Activated naive CD4-positive, alpha-beta T cell treated with anti-CD3 and anti-CD28 coated beads for 36 hours (primary cell): ENCODE data around the gene RDH8. TPM values are rescaled to one million over a fixed set of nuclear protein-coding genes. Genes with fewer than 3 reads are reported as not detected.
"Not testable (repeated sequence)": the region's sequence is repeated elsewhere in the genome, so short reads cannot be mapped to it uniquely, and the experiment has no call there.

Source experiments
- CTCF ChIA-PET: fragments of 350-600 bp; sonication (Branson Sonifier 250); formaldehyde crosslinking; loops from one replicate; lab custom pipeline; 2021; ENCODE audit warnings: antibody characterized with exemption; lab: Charles Lee
- DNase-seq: peaks from one replicate; pipeline ENCODE4 v3.0.0-alpha.2; 2020
- H3K27ac Mint-ChIP-seq: one replicate; pipeline ENCODE4 v1.8.0; 2021; ENCODE audit warnings: mild to moderate bottlenecking, mixed read lengths
- H3K27me3 Mint-ChIP-seq: one replicate; pipeline ENCODE4 v1.8.0; 2021; ENCODE audit warnings: low read depth, mixed read lengths
- H3K36me3 Mint-ChIP-seq: one replicate; pipeline ENCODE4 v1.8.0; 2021; ENCODE audit warnings: low read depth, mixed read lengths
- H3K4me1 Mint-ChIP-seq: one replicate; pipeline ENCODE4 v1.8.0; 2021; ENCODE audit warnings: low read depth, mixed read lengths
- H3K4me3 Mint-ChIP-seq: one replicate; pipeline ENCODE4 v1.8.0; 2021; ENCODE audit warnings: mild to moderate bottlenecking, moderate library complexity, mixed read lengths
- H3K9me3 Mint-ChIP-seq: one replicate; pipeline ENCODE4 v1.8.0; 2021; ENCODE audit warnings: mixed read lengths
- intact Hi-C: fragments of 100-400 bp; cut with micrococcal nuclease; formaldehyde crosslinking; loops from one replicate; pipeline ENCODE4 v1.15.1; 2023
- total RNA-seq, 2 experiments: library from RNA; stranded (reverse); gene quantifications; one replicate each; pipeline ENCODE4 v1.2.3, GENCODE V29; 2021

The RDH8 gene
- total RNA-seq, 2 experiments from 2014 or later = not detected

DNA sequence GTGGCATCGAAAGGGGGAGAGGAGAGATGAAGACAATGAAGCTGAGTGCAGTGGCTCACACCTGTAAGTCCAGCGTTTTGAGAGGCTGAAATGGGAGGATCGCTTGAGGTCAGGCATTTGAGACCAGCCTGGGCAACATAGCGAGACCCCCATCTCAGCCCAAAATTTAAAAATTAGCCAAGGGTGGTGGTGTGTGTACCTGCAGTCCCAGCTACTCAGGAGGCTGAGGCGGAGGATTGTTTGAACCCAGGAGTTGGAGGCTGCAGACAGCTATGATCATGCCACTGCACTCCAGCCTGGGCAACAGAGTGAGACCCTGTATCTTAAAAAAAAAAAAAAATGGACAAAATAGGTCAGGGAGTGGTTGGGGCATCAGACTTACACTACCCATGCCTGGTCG, 7.6 kb downstream of the RDH8 start:
- Mint-ChIP-seq H3K36me3 (no peaks in the 10 kb centered on the region), H3K4me1 (no peaks in the 10 kb centered on the region), H3K27ac (no peak overlapping the region), H3K9me3 (no peaks in the 10 kb centered on the region), H3K4me3 (no peak overlapping the region), H3K27me3 (peaks cover 6% of the 10 kb centered on the region)
- intact Hi-C loops = no loop called here
- DNase-seq = no peak
- CTCF ChIA-PET = interaction anchor here (0.9 kb wide), 1 partner anchor 20 kb away, joined by 4 read pairs; no protein-coding TSS in a partner anchor

DNA sequence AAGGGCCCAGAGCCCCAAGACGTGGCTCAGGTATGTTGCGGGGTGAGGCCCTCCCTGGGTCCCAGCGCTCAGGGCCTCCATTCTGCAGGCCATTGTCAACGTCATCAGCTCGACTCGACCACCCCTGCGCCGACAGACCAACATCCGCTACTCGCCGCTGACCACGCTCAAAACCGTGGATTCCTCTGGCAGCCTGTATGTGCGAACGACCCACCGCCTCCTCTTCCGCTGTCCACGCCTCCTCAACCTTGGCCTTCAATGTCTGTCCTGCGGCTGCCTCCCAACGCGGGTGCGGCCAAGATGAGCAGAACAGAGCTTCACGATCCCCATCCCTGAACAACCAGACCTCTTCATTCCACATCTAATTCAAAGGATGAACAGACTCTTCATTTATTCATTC, 8.2 kb downstream of the RDH8 start:
- intact Hi-C loops = no loop called here
- Mint-ChIP-seq H3K36me3 (no peaks in the 10 kb centered on the region), H3K9me3 (no peaks in the 10 kb centered on the region), H3K4me1 (no peaks in the 10 kb centered on the region), H3K27me3 (peaks cover 8% of the 10 kb centered on the region), H3K4me3 (no peak overlapping the region), H3K27ac (no peak overlapping the region)
- CTCF ChIA-PET = interaction anchor here (0.9 kb wide), 1 partner anchor 21 kb away, joined by 4 read pairs; no protein-coding TSS in a partner anchor
- DNase-seq = no peak

DNA sequence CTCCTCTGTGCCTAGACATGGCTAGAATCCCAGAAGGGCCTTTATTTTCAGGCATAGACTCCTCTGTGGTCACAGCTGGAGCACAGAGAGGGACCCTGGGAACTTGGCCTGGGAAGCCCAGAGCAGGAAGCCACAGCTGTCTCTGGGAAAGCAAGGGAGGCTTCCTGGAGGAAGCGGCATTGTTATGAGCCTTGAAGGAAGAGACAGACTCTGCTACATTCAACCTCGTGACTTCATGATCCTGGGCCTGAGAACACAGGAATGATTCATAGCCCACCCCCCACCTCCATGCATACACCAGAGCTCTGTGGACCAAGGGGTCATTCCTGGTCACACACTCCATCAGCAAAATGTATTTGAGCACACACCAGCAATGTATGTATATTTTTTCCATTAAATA, 8.6 kb downstream of the RDH8 start:
- no peak for DNase-seq
- intact Hi-C loops = no loop called here
- Mint-ChIP-seq H3K27ac (no peak overlapping the region), H3K9me3 (no peaks in the 10 kb centered on the region), H3K4me1 (no peaks in the 10 kb centered on the region), H3K4me3 (no peak overlapping the region), H3K36me3 (no peaks in the 10 kb centered on the region), H3K27me3 (peaks cover 6% of the 10 kb centered on the region)
- CTCF ChIA-PET = interaction anchor here (0.6 to 0.9 kb wide), 2 partner anchors 21 to 800 kb away, joined by 3 to 4 read pairs; no protein-coding TSS in a partner anchor

DNA sequence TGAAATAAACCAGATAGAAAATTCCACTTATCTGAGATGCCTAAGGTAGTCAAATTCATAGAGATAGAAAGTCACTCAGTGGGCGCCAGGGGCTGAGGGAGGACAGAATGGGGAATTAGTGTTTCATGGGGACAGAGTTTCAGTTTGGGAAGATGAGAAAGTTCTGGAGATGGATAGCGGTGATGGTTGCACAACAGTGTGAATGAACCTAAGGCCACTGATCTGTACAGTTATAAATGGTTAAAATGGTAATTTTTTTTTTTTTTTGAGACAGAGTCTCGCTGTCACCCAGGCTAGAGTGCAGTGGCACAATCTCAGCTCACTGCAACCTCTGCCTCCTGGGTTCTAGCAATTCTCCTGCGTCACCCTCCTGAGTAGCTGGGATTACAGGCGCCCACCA, 9.8 kb downstream of the RDH8 start:
- H3K27ac Mint-ChIP-seq, intact Hi-C loops, CTCF ChIA-PET, H3K9me3 Mint-ChIP-seq, DNase-seq, H3K27me3 Mint-ChIP-seq, H3K4me3 Mint-ChIP-seq, H3K4me1 Mint-ChIP-seq, H3K36me3 Mint-ChIP-seq: not testable (repeated sequence)

DNA sequence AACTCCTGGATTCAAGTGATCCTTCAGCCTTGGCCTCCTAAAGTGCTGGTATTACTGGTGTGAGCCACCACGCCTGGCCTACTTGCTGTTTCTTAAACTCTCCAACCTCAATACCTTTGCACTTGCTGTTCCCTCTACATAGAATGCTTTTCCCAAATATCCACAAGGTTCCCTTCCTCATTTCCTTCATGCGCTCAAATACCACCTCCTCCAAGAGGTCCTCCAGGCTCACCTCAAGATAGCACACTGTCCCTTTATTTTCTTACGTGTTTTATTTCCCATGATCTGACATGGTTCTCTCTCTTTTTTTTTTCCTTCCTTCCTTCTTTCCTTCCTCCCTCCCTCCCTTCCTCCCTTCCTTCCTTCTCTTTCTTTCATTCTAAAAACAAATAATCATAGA, 13.5 kb downstream of the RDH8 start:
- Mint-ChIP-seq H3K27me3 (peaks cover 10% of the 10 kb centered on the region), H3K27ac (no peak overlapping the region), H3K9me3 (no peaks in the 10 kb centered on the region), H3K4me1 (peaks cover 2% of the 10 kb centered on the region), H3K4me3 (no peak overlapping the region), H3K36me3 (no peaks in the 10 kb centered on the region)
- CTCF ChIA-PET = interaction anchor here (0.6 to 4.3 kb wide), 13 partner anchors 15 to 378 kb away, joined by 3 to 62 read pairs (median 5); no protein-coding TSS in a partner anchor
- DNase-seq = no peak
- intact Hi-C loops = loop anchor here (1.0 kb wide), 1 partner anchor 92 kb away; no protein-coding TSS in a partner anchor

DNA sequence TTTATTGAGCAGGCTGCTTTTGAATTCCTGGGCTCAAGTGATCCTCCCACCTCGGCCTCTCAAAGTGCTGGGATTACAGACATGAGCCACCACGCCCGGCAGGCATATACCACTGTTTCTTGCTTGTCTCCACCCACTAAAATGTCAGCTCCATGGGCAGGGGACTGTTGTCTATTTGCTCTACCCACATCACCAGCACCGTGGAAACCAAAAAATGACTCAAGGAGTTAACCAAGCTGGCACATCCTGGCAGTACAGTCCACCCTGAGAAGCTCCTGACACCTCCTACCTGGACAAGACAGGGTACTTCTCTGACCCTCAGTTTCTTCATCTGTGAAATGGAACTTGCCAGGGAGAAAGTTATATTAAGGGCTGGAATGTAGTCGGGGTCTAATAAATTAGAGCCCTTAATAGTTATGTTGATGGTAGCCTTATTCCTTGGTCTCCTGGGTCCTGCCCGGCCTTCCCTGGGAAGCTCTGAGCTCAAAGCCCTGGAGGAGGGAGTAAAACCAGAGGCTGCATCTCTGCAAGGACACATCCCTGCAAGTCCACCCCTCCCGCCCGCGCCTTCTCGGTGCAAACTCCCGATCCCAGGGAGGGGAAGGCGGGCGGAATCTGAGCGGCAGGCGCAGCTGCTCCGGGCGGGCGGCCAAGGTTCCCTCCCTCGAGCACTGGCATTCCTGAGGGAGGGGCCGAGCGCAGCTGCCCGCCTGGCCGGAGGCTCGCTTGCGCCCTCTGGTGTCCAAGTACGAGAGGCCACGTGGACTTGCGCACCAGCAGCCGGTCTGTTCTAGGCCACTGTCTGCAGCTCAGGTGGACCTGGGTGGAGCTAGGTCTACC, 14.1 kb downstream of the RDH8 start:
- CTCF ChIA-PET = interaction anchor here (0.5 to 4.3 kb wide), 25 partner anchors 8 to 378 kb away, joined by 3 to 62 read pairs (median 4); no protein-coding TSS in a partner anchor
- H3K4me3 Mint-ChIP-seq = no peak overlapping the region
- no peaks in the 10 kb centered on the region for H3K36me3 Mint-ChIP-seq
- no peak overlapping the region for H3K27ac Mint-ChIP-seq
- intact Hi-C loops = loop anchor here (1.0 kb wide), 1 partner anchor 93 kb away; no protein-coding TSS in a partner anchor
- DNase-seq = peak; percentile 87
- H3K4me1 Mint-ChIP-seq = peaks cover 2% of the 10 kb centered on the region
- H3K27me3 Mint-ChIP-seq = peaks cover 14% of the 10 kb centered on the region
- H3K9me3 Mint-ChIP-seq = no peaks in the 10 kb centered on the region

DNA sequence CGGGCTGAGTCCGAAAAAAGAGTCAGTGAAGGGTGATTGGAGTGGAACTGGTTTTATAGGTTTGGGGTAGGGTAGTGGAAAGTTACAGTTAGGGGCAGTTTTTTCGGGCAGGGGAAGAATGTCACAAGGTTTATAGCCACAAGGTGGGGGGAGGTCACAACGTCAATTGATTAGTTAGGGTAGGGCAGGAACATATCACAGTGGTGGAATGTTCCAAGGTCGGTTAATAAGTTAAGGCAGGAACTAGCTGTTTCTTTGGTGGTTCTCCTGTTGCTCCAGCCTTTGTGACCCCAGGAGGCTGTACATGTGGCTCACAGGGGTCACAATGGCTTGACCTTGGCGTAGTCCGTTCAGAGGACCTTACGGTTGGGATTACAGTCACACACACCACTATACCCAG, 20.3 kb downstream of the RDH8 start:
- no peak for DNase-seq
- Mint-ChIP-seq H3K27me3 (peaks cover 11% of the 10 kb centered on the region), H3K4me3 (no peak overlapping the region), H3K9me3 (no peaks in the 10 kb centered on the region), H3K4me1 (no peaks in the 10 kb centered on the region), H3K36me3 (no peaks in the 10 kb centered on the region), H3K27ac (no peak overlapping the region)
- intact Hi-C loops = no loop called here
- CTCF ChIA-PET = no interaction called here

DNA sequence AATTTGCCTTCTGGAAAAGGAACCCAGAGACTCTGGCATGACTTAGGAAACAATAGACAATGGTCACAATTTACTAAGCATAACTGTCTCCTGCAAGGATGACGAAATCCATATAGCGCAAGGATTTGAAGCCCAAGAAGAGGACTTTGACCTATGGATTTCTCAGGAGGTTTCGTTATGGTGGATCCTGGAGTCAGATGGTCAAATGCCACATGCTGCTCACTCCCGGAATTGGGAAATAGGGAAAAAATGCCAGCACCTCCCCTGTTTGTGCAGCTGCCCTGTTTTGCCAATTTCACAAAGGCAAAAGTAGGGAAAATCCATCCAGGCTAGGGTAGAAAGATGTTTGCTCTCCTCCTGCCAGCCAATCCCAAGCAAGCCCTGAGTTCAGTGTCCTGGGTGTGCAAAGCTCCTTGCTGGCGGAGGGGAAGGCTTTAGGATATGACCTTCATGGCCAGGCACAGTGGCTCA, 23.4 kb downstream of the RDH8 start:
- H3K27ac Mint-ChIP-seq = no peak overlapping the region
- no peaks in the 10 kb centered on the region for H3K9me3 Mint-ChIP-seq
- CTCF ChIA-PET = no interaction called here
- intact Hi-C loops = no loop called here
- DNase-seq = no peak
- H3K36me3 Mint-ChIP-seq = no peaks in the 10 kb centered on the region
- no peak overlapping the region for H3K4me3 Mint-ChIP-seq
- H3K27me3 Mint-ChIP-seq = peaks cover 14% of the 10 kb centered on the region
- no peaks in the 10 kb centered on the region for H3K4me1 Mint-ChIP-seq

DNA sequence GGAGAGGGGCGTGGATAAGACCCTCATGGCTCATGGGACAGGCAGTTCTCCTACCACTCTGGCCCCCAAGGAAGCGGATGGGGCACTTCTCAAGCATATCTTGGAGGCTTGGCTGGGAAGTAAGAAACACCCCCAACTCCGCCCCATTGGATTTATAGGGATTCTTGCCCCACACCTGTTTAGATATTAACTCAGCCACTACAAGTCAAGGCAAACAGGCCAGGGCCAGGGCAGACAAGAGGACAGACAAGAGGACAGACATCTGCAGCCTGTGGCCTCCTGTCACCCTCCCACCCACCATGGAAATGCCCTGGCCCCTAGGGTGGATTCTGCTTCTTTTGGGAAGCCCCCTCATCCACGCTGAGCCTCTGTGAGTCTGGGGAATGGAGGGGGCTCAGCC, 24.1 kb downstream of the RDH8 start:
- no peaks in the 10 kb centered on the region for H3K36me3 Mint-ChIP-seq
- no peak for DNase-seq
- H3K27me3 Mint-ChIP-seq = peaks cover 10% of the 10 kb centered on the region
- intact Hi-C loops = no loop called here
- CTCF ChIA-PET = no interaction called here
- no peaks in the 10 kb centered on the region for H3K4me1 Mint-ChIP-seq
- H3K4me3 Mint-ChIP-seq = no peak overlapping the region
- no peaks in the 10 kb centered on the region for H3K9me3 Mint-ChIP-seq
- no peak overlapping the region for H3K27ac Mint-ChIP-seq

DNA sequence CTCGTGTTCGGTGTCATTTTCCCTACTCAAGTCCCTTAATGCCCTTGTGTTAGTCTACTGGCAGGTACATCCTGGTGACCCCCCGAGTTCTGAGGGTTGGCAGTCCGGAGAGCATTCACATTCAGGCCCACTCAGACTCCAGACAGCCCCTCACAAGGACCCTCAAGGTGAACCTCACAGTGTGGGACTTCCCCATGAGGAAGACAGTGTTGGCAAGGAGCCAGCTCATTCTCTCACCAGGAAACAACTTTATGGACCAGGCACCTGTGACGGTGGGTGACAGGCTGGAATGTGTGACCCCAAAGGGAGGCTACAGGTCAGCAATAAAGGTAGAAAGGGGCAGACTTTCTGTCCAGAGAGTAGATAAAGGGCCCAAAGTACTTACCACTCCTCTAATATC, 24.5 kb downstream of the RDH8 start:
- intact Hi-C loops = no loop called here
- CTCF ChIA-PET = no interaction called here

DNA sequence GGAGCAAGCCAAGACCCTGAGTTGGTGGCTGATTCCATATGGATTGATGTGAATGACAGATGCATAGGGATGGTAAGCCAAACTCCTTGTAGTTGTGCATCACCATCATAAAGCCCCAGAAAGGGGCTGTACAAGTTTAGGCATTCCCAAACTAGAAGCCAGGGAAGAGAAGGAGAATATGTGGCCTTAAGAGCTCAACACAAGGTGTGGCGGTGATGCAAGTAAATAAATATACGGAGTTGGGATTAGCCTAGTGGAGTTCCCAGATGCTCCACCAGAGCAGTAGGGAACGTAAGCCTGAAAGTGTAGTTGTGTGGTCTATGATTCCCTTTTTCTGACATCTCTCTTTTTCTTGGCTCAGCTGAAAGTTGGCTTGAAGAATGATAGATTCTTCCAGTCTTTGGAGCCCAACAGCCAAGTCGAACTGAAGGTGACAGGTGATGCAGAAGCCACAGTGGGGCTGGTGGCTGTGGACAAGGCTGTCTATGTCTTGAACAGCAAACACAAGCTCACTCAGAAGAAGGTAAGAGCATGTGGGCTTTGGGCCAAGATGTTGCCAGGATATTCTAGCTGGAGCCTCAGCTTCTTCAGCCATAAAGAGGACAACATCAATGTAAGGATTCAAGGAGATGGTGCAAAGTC, 30.1 kb downstream of the RDH8 start:
- Mint-ChIP-seq H3K27me3 (peaks cover 23% of the 10 kb centered on the region), H3K9me3 (peaks cover 2% of the 10 kb centered on the region), H3K27ac (no peak overlapping the region), H3K4me3 (no peak overlapping the region), H3K4me1 (no peaks in the 10 kb centered on the region), H3K36me3 (no peaks in the 10 kb centered on the region)
- DNase-seq = no peak
- CTCF ChIA-PET = interaction anchor here (0.5 to 1.2 kb wide), 2 partner anchors 16 to 347 kb away, joined by 3 to 5 read pairs; no protein-coding TSS in a partner anchor
- intact Hi-C loops = no loop called here

More for the DNA sequence above, 24.5 kb downstream of the RDH8 start:
- Mint-ChIP-seq H3K9me3 (no peaks in the 10 kb centered on the region), H3K4me3 (no peak overlapping the region), H3K27ac (no peak overlapping the region), H3K36me3 (no peaks in the 10 kb centered on the region), H3K4me1 (no peaks in the 10 kb centered on the region), H3K27me3 (peaks cover 8% of the 10 kb centered on the region)
- no peak for DNase-seq

DNA sequence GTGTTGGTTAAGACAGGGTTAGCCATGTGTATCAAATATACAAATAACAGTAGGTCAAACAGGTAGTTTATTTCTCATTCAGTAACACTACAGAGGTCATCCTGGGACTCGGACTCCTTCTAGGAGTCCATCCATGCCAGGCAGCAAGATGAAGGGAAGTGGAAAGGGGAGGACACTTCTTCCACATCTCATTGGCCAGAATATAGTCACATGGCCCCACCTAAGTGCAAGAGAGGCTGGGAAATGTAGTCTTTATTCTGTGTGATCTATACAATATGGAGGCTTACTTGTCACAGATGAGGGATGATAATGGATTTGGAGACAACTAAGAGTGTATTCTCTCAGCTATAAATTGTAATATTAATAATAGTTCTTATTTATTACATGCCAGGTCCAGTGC, 31.1 kb downstream of the RDH8 start:
- Mint-ChIP-seq H3K36me3 (no peaks in the 10 kb centered on the region), H3K4me1 (no peaks in the 10 kb centered on the region), H3K27ac (no peak overlapping the region), H3K4me3 (no peak overlapping the region), H3K9me3 (peaks cover 2% of the 10 kb centered on the region), H3K27me3 (peaks cover 23% of the 10 kb centered on the region)
- intact Hi-C loops = no loop called here
- DNase-seq = no peak
- CTCF ChIA-PET = interaction anchor here (1.2 to 1.5 kb wide), 2 partner anchors 17 to 44 kb away, joined by 4 to 5 read pairs; no protein-coding TSS in a partner anchor
